ENCODE results near the gene KTN1.

KTN1 gene

DNA sequence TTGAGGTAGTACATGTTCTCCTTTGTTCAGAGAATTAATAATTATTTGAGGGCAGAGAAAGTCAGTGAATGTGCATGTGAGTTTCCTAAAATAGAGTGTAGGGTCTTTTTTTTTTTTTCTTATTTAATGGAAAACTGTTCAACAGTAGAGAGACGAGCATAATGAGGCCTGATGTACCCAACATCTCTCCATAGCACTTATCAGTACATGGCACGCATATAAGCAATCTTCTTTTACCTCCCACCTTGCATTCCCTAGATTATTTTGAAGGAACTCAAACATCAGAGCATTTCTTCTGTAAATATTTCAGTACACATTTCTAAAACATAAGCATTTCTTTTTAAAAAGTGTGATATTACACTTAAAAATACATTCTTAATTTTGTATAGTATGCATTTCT is 87.8 kb downstream of the KTN1 start:
- H3K36me3 ChIP-seq (ENCODE audit: insufficient read depth, low read length), result peaks cover 67% of the 10 kb centered on the region
- no peak overlapping the region for H3K4me2 ChIP-seq (ENCODE audit: low read depth, low read length, poor library complexity, severe bottlenecking)
- H3K9me2 ChIP-seq (replicated peaks; ENCODE audit: low read depth, low read length), result no peaks in the 10 kb centered on the region
- H2AFZ ChIP-seq (ENCODE audit: low read length), result no peak overlapping the region
- TF ChIP-seq, protein P1, sequence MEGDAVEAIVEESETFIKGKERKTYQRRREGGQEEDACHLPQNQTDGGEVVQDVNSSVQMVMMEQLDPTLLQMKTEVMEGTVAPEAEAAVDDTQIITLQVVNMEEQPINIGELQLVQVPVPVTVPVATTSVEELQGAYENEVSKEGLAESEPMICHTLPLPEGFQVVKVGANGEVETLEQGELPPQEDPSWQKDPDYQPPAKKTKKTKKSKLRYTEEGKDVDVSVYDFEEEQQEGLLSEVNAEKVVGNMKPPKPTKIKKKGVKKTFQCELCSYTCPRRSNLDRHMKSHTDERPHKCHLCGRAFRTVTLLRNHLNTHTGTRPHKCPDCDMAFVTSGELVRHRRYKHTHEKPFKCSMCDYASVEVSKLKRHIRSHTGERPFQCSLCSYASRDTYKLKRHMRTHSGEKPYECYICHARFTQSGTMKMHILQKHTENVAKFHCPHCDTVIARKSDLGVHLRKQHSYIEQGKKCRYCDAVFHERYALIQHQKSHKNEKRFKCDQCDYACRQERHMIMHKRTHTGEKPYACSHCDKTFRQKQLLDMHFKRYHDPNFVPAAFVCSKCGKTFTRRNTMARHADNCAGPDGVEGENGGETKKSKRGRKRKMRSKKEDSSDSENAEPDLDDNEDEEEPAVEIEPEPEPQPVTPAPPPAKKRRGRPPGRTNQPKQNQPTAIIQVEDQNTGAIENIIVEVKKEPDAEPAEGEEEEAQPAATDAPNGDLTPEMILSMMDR (conservative IDR thresholded peaks at IDR 0.05; ENCODE audit: low read length), result no peak
- no peak for TF ChIP-seq EZH2phosphoT487 (IDR thresholded peaks at IDR 0.05; ENCODE audit: borderline replicate concordance)
- H3F3A ChIP-seq (ENCODE audit: low read depth), result no peaks in the 10 kb centered on the region
- no peaks in the 10 kb centered on the region for H3K27me3 ChIP-seq (ENCODE audit: insufficient read depth, low read length, poor library complexity, severe bottlenecking)
- H3K79me2 ChIP-seq (ENCODE audit: insufficient read depth, low read length), result no peaks in the 10 kb centered on the region
- no peaks in the 10 kb centered on the region for H4K20me1 ChIP-seq (ENCODE audit: insufficient read depth, low read length, poor library complexity, severe bottlenecking)
- no peak overlapping the region for H3K9ac ChIP-seq (ENCODE audit: low read depth, low read length, poor library complexity, severe bottlenecking)
- H3K9me3 ChIP-seq (ENCODE audit: insufficient read depth, low read depth, low read length), result no peaks in the 10 kb centered on the region
- H3K4me1 ChIP-seq (ENCODE audit: insufficient read depth, low read length, poor library complexity, severe bottlenecking), result no peaks in the 10 kb centered on the region
- no peak overlapping the region for H3K4me3 ChIP-seq (ENCODE audit: low read length, poor library complexity, severe bottlenecking)

DNA sequence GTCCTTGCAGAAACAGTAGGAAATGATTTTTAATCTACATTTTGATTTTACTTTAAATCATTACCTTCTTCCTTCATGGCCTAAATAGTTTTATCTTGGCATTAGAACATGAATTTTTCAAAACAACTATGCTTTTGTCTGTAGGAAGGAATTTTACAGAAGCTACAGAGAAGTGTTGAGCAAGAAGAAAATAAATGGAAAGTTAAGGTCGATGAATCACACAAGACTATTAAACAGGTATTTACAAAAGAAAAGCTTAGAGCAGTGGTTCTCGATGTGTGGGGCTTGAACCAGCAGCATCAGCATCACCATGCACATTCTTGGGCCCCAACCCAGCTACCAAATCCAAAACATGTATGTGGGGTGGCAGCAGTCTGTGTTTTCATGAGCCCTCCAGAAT is 91.6 kb downstream of the KTN1 start:
- no peak for TF ChIP-seq EZH2phosphoT487 (IDR thresholded peaks at IDR 0.05; ENCODE audit: borderline replicate concordance)
- TF ChIP-seq, protein P1 (conservative IDR thresholded peaks at IDR 0.05; ENCODE audit: low read length), result no peak
- no peak overlapping the region for H3K9ac ChIP-seq (ENCODE audit: low read depth, low read length, poor library complexity, severe bottlenecking)

DNA sequence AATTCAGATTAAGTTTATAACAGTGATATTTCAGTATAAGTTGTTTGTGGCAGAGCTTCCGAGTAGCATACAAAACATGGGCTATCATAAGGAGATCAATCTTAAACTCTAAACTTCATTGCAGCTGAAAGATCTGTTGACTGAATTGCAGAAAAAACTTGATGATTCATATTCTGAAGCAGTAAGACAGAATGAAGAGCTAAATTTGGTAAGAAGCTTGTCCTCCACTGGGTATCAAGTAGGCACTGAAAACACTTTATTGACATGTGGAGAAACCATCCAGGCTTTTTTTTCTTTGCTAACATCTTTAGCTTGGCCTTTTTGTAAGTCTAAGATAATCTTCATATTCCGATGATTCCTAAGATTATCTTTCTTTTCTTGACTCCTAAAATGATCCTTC is 93.0 kb downstream of the KTN1 start:
- Histone ChIP-seq H3K4me1 (ENCODE audit: insufficient read depth, low read length, poor library complexity, severe bottlenecking) (no peaks in the 10 kb centered on the region), H2AFZ (ENCODE audit: low read length) (no peak overlapping the region), H3K9ac (ENCODE audit: low read depth, low read length, poor library complexity, severe bottlenecking) (no peak overlapping the region), H3K36me3 (ENCODE audit: insufficient read depth, low read length) (peaks cover 77% of the 10 kb centered on the region), H3K9me2 (replicated peaks; ENCODE audit: low read depth, low read length) (no peaks in the 10 kb centered on the region), H3F3A (ENCODE audit: low read depth) (no peaks in the 10 kb centered on the region), H3K4me2 (ENCODE audit: low read depth, low read length, poor library complexity, severe bottlenecking) (no peak overlapping the region), H3K4me3 (ENCODE audit: low read length, poor library complexity, severe bottlenecking) (no peak overlapping the region), H3K9me3 (ENCODE audit: insufficient read depth, low read depth, low read length) (no peaks in the 10 kb centered on the region), H3K27me3 (ENCODE audit: insufficient read depth, low read length, poor library complexity, severe bottlenecking) (no peaks in the 10 kb centered on the region), H3K79me2 (ENCODE audit: insufficient read depth, low read length) (no peaks in the 10 kb centered on the region), H4K20me1 (ENCODE audit: insufficient read depth, low read length, poor library complexity, severe bottlenecking) (no peaks in the 10 kb centered on the region)
- no peak for TF ChIP-seq EZH2phosphoT487 (IDR thresholded peaks at IDR 0.05; ENCODE audit: borderline replicate concordance)
- TF ChIP-seq, protein P1 (conservative IDR thresholded peaks at IDR 0.05; ENCODE audit: low read length), result no peak

More for the DNA sequence above, 91.6 kb downstream of the KTN1 start:
- Histone ChIP-seq H3K4me2 (ENCODE audit: low read depth, low read length, poor library complexity, severe bottlenecking) (no peak overlapping the region), H3K4me3 (ENCODE audit: low read length, poor library complexity, severe bottlenecking) (no peak overlapping the region), H3K9me2 (replicated peaks; ENCODE audit: low read depth, low read length) (no peaks in the 10 kb centered on the region), H3K4me1 (ENCODE audit: insufficient read depth, low read length, poor library complexity, severe bottlenecking) (no peaks in the 10 kb centered on the region), H3F3A (ENCODE audit: low read depth) (no peaks in the 10 kb centered on the region), H4K20me1 (ENCODE audit: insufficient read depth, low read length, poor library complexity, severe bottlenecking) (no peaks in the 10 kb centered on the region), H3K27me3 (ENCODE audit: insufficient read depth, low read length, poor library complexity, severe bottlenecking) (no peaks in the 10 kb centered on the region), H3K36me3 (ENCODE audit: insufficient read depth, low read length) (peaks cover 78% of the 10 kb centered on the region), H3K79me2 (ENCODE audit: insufficient read depth, low read length) (no peaks in the 10 kb centered on the region), H3K9me3 (ENCODE audit: insufficient read depth, low read depth, low read length) (no peaks in the 10 kb centered on the region), H2AFZ (ENCODE audit: low read length) (no peak overlapping the region)

Measured in Loucy (cell line).